Amniotic stem cell (primary cell): ENCODE data around the gene RBBP8NL.
"Not testable (repeated sequence)": the region's sequence is repeated elsewhere in the genome, so short reads cannot be mapped to it uniquely, and the experiment has no call there.

Experiments
- DNase-seq: peaks from one replicate; lab custom pipeline; 2025; lab: John Stamatoyannopoulos, UW

The RBBP8NL gene

GRCh38 chr20:62445553-62446340, 18.4 kb upstream of the RBBP8NL start:
- no peak for DNase-seq

- DNase-seq: no peak
Measured at GRCh38 chr20:62444286-62444685, 16.9 kb upstream of the RBBP8NL start.

- DNase-seq: no peak
Measured at GRCh38 chr20:62441987-62442539, 14.7 kb upstream of the RBBP8NL start.

GRCh38 chr20:62439218-62439617, 11.9 kb upstream of the RBBP8NL start:
- no peak for DNase-seq

GRCh38 chr20:62437927-62438326, 10.6 kb upstream of the RBBP8NL start:
- DNase-seq: no peak

GRCh38 chr20:62437496-62437895, 10.2 kb upstream of the RBBP8NL start:
- no peak for DNase-seq

- DNase-seq: no peak
Measured at GRCh38 chr20:62436692-62437091, 9.4 kb upstream of the RBBP8NL start.

- DNase-seq: no peak
Measured at GRCh38 chr20:62433658-62434497, 6.5 kb upstream of the RBBP8NL start.

- no peak for DNase-seq
Measured at GRCh38 chr20:62430866-62431447, 3.6 kb upstream of the RBBP8NL start.

- DNase-seq: no peak
Measured at GRCh38 chr20:62430311-62430853, 3.0 kb upstream of the RBBP8NL start.

GRCh38 chr20:62429455-62430310, 2.3 kb upstream of the RBBP8NL start:
- no peak for DNase-seq

- DNase-seq: no peak
Measured at GRCh38 chr20:62428396-62429295, 1.3 kb upstream of the RBBP8NL start.

GRCh38 chr20:62428002-62428372, 648 bp upstream of the RBBP8NL start:
- DNase-seq: no peak

GRCh38 chr20:62426699-62427131, 624 bp downstream of the RBBP8NL start:
- no peak for DNase-seq

- DNase-seq: not testable (repeated sequence)
Measured at GRCh38 chr20:62426059-62426348, 1.3 kb downstream of the RBBP8NL start.

GRCh38 chr20:62425281-62426058, 1.9 kb downstream of the RBBP8NL start:
- no peak for DNase-seq

- no peak for DNase-seq
Measured at GRCh38 chr20:62424249-62425107, 2.9 kb downstream of the RBBP8NL start.

- no peak for DNase-seq
Measured at GRCh38 chr20:62423326-62423706, 4.0 kb downstream of the RBBP8NL start.
